GM12892 (cell line): ENCODE measurements around the gene KCNJ1.

Experiments
- POLR2A ChIP-seq: IDR thresholded peaks from 2 replicates; pipeline ENCODE4 v1.6.1; 2011; ENCODE audit warnings: low read depth, low read length, control low read depth
- POLR2AphosphoS5 ChIP-seq: IDR thresholded peaks from 2 replicates; pipeline ENCODE4 v1.6.1; 2011; ENCODE audit warnings: low read depth, low read length, control low read depth

- no peak for TF ChIP-seq POLR2AphosphoS5
- TF ChIP-seq POLR2A: no peak
Observed at GRCh38 chr11:128810784-128811514, 56.1 kb downstream of the KCNJ1 start.
